Caco-2 (cell line): ENCODE measurements around the gene ETFB. TPM values are rescaled to one million over a fixed set of nuclear protein-coding genes. Genes with fewer than 3 reads are reported as not detected.

Experiments used
- BruUV-seq: library from RNA; stranded (reverse); fragments of 400-500 nt; replicated peaks from 2 replicates; lab custom pipeline; 2021; lab: Mats Ljungman, UMichigan
- CTCF ChIA-PET: fragments of 300-600 bp; sonication (Branson Sonifier 250); formaldehyde crosslinking; loops from one replicate; lab custom pipeline; 2022; ENCODE audit warnings: antibody characterized with exemption; lab: Charles Lee
- POLR2A ChIA-PET: fragments of 300-600 bp; sonication (Branson Sonifier 250); formaldehyde crosslinking; loops from one replicate; lab custom pipeline; 2022; ENCODE audit warnings: antibody characterized with exemption; lab: Charles Lee
- DNase-seq, 2 experiments: peaks; one replicate each; pipeline versions ENCODE4 v3.0.0 to v3.0.0-alpha.2; 2020 to 2022
- H3K27me3 ChIP-seq: replicated peaks from 2 replicates; pipeline ENCODE4 v1.6.0; 2011; ENCODE audit warnings: low read length; ENCODE audit not compliant: control insufficient read depth, insufficient read depth
- H3K36me3 ChIP-seq: 2 replicates; pipeline ENCODE4 v1.5.1; 2011; ENCODE audit warnings: low read length; ENCODE audit not compliant: control insufficient read depth, insufficient read depth
- H3K4me1 ChIP-seq: fragments of 250-450 bp; sonication (Bioruptor Pico); 2 replicates; pipeline ENCODE4 v1.5.1; 2020; ENCODE audit warnings: mild to moderate bottlenecking
- H3K4me3 ChIP-seq: 2 replicates; pipeline ENCODE4 v1.5.1; 2011; ENCODE audit warnings: low read depth, mild to moderate bottlenecking, control low read depth, low read length
- H3K9me3 ChIP-seq: fragments of 250-450 bp; sonication (Bioruptor Pico); 2 replicates; pipeline ENCODE4 v1.5.1; 2020; ENCODE audit warnings: mild to moderate bottlenecking, moderate library complexity
- H3K27ac Mint-ChIP-seq: one replicate; pipeline ENCODE4 v1.8.0; 2022; ENCODE audit warnings: mixed read lengths; ENCODE audit not compliant: unreplicated experiment
- H3K27me3 Mint-ChIP-seq: one replicate; pipeline ENCODE4 v1.8.0; 2022; ENCODE audit warnings: mixed read lengths; ENCODE audit not compliant: insufficient read depth, unreplicated experiment
- H3K36me3 Mint-ChIP-seq: one replicate; pipeline ENCODE4 v1.8.0; 2022; ENCODE audit warnings: mild to moderate bottlenecking, mixed read lengths; ENCODE audit not compliant: insufficient read depth, unreplicated experiment
- H3K4me1 Mint-ChIP-seq: one replicate; pipeline ENCODE4 v1.8.0; 2022; ENCODE audit warnings: low read depth, mixed read lengths; ENCODE audit not compliant: unreplicated experiment
- H3K4me3 Mint-ChIP-seq: one replicate; pipeline ENCODE4 v1.8.0; 2022; ENCODE audit warnings: mild to moderate bottlenecking, moderate library complexity, mixed read lengths; ENCODE audit not compliant: unreplicated experiment
- H3K9me3 Mint-ChIP-seq: one replicate; pipeline ENCODE4 v1.8.0; 2022; ENCODE audit warnings: mixed read lengths; ENCODE audit not compliant: unreplicated experiment
- CTCF ChIP-seq, 2 experiments: fragments of 200-600 bp in 1 of 2; IDR thresholded peaks; 1 replicate in 1 of 2; 2 replicates in 1 of 2; pipeline versions ENCODE4 v1.5.1 to v1.8.0; 2011 to 2022; ENCODE audit warnings: antibody characterized with exemption in 1 of 2, control low read depth in 1 of 2, inconsistent platforms in 1 of 2, low read depth in 1 of 2, low read length in 1 of 2, mild to moderate bottlenecking in 1 of 2, moderate library complexity in 1 of 2; ENCODE audit not compliant: insufficient read depth in 1 of 2, severe bottlenecking in 1 of 2, unreplicated experiment in 1 of 2
- intact Hi-C: fragments of 100-400 bp; cut with micrococcal nuclease; formaldehyde crosslinking; loops from one replicate; pipeline ENCODE4 v1.10.0; 2022; ENCODE audit not compliant: unreplicated experiment
- total RNA-seq: library from RNA; stranded (reverse); gene quantifications from 2 replicates; pipeline ENCODE4 v1.2.3, GENCODE V29; 2022

ETFB gene
- total RNA-seq, 1 experiment from 2014 or later: 228 TPM

- BruUV-seq: no TSS peak
- ChIA-PET POLR2A (no interaction called here), CTCF (no interaction called here)
- intact Hi-C loops: no loop called here
- H3K27me3 Mint-ChIP-seq: peaks cover 6% of the 10 kb centered on the region
- no peaks in the 10 kb centered on the region for H3K27me3 ChIP-seq
- H3K4me3 ChIP-seq: no peak overlapping the region
- no peak for TF ChIP-seq CTCF (IDR thresholded peaks at IDR 0.05; ENCODE audit: insufficient read depth in 1 of 2, low read depth in 1 of 2, low read length in 1 of 2, severe bottlenecking in 1 of 2, unreplicated experiment in 1 of 2)
- no peaks in the 10 kb centered on the region for H3K4me1 ChIP-seq
- no peak overlapping the region for H3K4me3 Mint-ChIP-seq
- no peak overlapping the region for H3K27ac Mint-ChIP-seq
- peaks cover 15% of the 10 kb centered on the region for H3K9me3 Mint-ChIP-seq
- H3K36me3 ChIP-seq: no peaks in the 10 kb centered on the region
- H3K36me3 Mint-ChIP-seq: no peaks in the 10 kb centered on the region
- H3K4me1 Mint-ChIP-seq: no peaks in the 10 kb centered on the region
- no peak for DNase-seq
- peaks cover 6% of the 10 kb centered on the region for H3K9me3 ChIP-seq
Measured at GRCh38 chr19:51317376-51317775, 48.8 kb downstream of the ETFB start.

GRCh38 chr19:51316688-51317087, 49.5 kb downstream of the ETFB start:
- Mint-ChIP-seq H3K27me3 (peaks cover 6% of the 10 kb centered on the region), H3K27ac (no peak overlapping the region), H3K4me1 (no peaks in the 10 kb centered on the region), H3K4me3 (no peak overlapping the region), H3K9me3 (peaks cover 15% of the 10 kb centered on the region), H3K36me3 (no peaks in the 10 kb centered on the region)
- POLR2A ChIA-PET: no interaction called here
- CTCF ChIA-PET: no interaction called here
- DNase-seq: no peak
- TF ChIP-seq CTCF (IDR thresholded peaks at IDR 0.05; ENCODE audit: insufficient read depth in 1 of 2, low read depth in 1 of 2, low read length in 1 of 2, severe bottlenecking in 1 of 2, unreplicated experiment in 1 of 2): no peak
- H3K9me3 ChIP-seq: peaks cover 6% of the 10 kb centered on the region
- BruUV-seq: no TSS peak
- no peaks in the 10 kb centered on the region for H3K36me3 ChIP-seq
- no peaks in the 10 kb centered on the region for H3K27me3 ChIP-seq
- intact Hi-C loops: no loop called here
- no peak overlapping the region for H3K4me3 ChIP-seq
- H3K4me1 ChIP-seq: no peaks in the 10 kb centered on the region

- peaks cover 14% of the 10 kb centered on the region for H3K9me3 ChIP-seq
- Mint-ChIP-seq H3K4me1 (no peaks in the 10 kb centered on the region), H3K9me3 (peaks cover 35% of the 10 kb centered on the region), H3K36me3 (no peaks in the 10 kb centered on the region), H3K27me3 (peaks cover 8% of the 10 kb centered on the region), H3K4me3 (no peak within 1 kb of the TSS), H3K27ac (no peak within 1 kb of the TSS)
- POLR2A ChIA-PET: no interaction called here
- intact Hi-C loops: no loop called here
- H3K4me3 ChIP-seq: no peak within 1 kb of the TSS
- no peaks in the 10 kb centered on the region for H3K27me3 ChIP-seq
- CTCF ChIA-PET: no interaction called here
- no TSS peak for BruUV-seq
- no peaks in the 10 kb centered on the region for H3K36me3 ChIP-seq
- no peak for TF ChIP-seq CTCF (IDR thresholded peaks at IDR 0.05; ENCODE audit: insufficient read depth in 1 of 2, low read depth in 1 of 2, low read length in 1 of 2, severe bottlenecking in 1 of 2, unreplicated experiment in 1 of 2)
- H3K4me1 ChIP-seq: no peaks in the 10 kb centered on the region
- no peak for DNase-seq
Measured at GRCh38 chr19:51311351-51312257, 54.6 kb downstream of the ETFB start, which contains the start of gene IGLON5. Gene IGLON5 (plus strand): TSS chr19:51311644. CDS start chr19:51311848, 204 bp downstream.
